Measurements from ENCODE around the gene MVK. TPM values are rescaled to one million over a fixed set of nuclear protein-coding genes. Genes with fewer than 3 reads are reported as not detected.

The MVK gene
- total and polyA plus RNA-seq, 2 donors = 7.2 to 10.4 TPM

DNA sequence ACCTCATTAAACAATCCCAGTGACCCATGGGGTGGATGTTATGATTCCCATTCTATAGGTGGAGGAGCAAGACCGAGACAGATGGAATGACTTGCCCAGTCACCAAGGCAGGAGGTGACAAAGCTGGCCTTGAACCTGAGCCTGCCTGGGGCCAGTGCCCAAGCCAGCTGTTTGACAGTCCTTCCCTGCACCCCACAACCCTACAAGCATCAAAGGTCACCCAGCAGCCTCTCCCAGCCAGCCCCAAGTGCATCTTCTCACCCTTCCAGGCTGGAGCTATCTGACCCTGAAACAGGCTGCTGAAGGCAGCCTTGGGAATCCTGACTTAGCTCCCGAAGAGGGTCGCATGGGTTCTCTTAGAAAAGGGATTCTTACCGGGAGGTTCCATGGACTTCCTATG is 20.6 kb upstream of the MVK start:
- 86% methylated on average over 4 of the region's 4 CpGs for WGBS
- H3K4me1 ChIP-seq (ENCODE audit: control insufficient read depth in 2 of 2, insufficient read depth in 2 of 2, low read length in 2 of 2) = no peaks in the 10 kb centered on the region
- peaks cover 0 to 22% of the 10 kb centered on the region in 2 donors for H3K27me3 ChIP-seq (ENCODE audit: control insufficient read depth in 2 of 2, insufficient read depth in 1 of 2, low read length in 1 of 2)
- H3K9me3 ChIP-seq (ENCODE audit: control insufficient read depth in 2 of 2, insufficient read depth in 1 of 2, low read length in 1 of 2) = no peaks in the 10 kb centered on the region
- DNase-seq (ENCODE audit: low read depth in 6 of 9, low spot score in 9 of 9) = no peak
- no peak overlapping the region for H3K4me3 ChIP-seq (ENCODE audit: low read length in 2 of 2)
- H3K36me3 ChIP-seq (ENCODE audit: control insufficient read depth in 2 of 2, insufficient read depth in 2 of 2, low read length in 1 of 2) = no peaks in the 10 kb centered on the region
- H3K27ac ChIP-seq (ENCODE audit: low read depth in 1 of 2, low read length in 1 of 2) = no peak overlapping the region

DNA sequence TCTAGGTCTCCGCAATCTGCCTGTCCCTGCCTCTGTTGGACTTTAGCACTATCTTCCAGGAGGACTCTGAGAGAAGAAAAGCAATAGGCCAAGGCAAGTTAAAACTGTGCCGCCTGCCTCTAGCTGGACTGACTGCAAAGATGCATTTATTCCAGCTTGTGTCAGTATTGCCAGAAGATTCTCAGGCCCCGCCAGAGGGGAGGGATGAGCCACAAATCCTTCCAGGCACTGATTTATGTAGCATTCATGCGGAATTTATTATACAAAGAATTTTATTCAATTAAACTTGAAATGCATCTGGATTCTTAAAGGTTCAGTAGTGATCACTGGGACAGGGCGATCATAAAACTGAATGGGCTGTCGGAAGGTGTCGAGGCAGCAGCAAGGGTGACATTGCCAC is 20.1 kb upstream of the MVK start:
- 96% methylated on average over 7 of the region's 7 CpGs for WGBS
- Histone ChIP-seq H3K27me3 (ENCODE audit: control insufficient read depth in 2 of 2, insufficient read depth in 1 of 2, low read length in 1 of 2) (peaks cover 0 to 19% of the 10 kb centered on the region in 2 donors), H3K9me3 (ENCODE audit: control insufficient read depth in 2 of 2, insufficient read depth in 1 of 2, low read length in 1 of 2) (no peaks in the 10 kb centered on the region), H3K4me1 (ENCODE audit: control insufficient read depth in 2 of 2, insufficient read depth in 2 of 2, low read length in 2 of 2) (no peaks in the 10 kb centered on the region), H3K27ac (ENCODE audit: low read depth in 1 of 2, low read length in 1 of 2) (no peak overlapping the region), H3K4me3 (ENCODE audit: low read length in 2 of 2) (no peak overlapping the region), H3K36me3 (ENCODE audit: control insufficient read depth in 2 of 2, insufficient read depth in 2 of 2, low read length in 1 of 2) (no peaks in the 10 kb centered on the region)
- no peak for DNase-seq (ENCODE audit: low read depth in 6 of 9, low spot score in 9 of 9)

DNA sequence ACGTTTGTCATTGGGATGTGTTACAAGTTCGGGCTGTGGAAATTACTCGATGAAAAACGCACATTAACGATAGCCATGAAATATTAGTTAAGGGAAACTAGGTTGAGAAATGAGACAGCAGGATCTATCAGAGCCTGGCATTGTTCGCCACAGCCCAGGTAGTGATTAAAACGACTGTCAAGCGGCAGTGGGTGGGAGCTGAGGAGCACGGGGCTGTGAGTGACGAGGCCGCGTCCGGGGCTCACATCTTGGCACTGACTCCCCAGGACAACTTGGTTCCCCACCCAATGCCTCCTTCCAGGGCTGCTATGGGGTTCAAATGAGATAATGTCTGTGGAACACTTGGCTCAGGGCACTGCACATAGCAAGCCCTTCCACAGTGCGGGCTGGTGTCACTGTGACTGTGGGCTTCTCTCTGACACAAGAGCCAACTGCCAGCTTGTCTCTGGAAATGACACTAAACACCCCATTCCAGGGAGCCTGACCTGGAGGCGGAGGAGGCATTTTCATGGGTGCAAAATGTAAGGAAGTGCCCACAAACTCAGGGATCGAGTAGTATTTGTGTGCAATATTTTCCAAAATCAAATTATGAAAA is 19.6 kb upstream of the MVK start:
- no peaks in the 10 kb centered on the region for H3K36me3 ChIP-seq (ENCODE audit: control insufficient read depth in 2 of 2, insufficient read depth in 2 of 2, low read length in 1 of 2)
- WGBS = 83% methylated on average over 16 of the region's 16 CpGs

DNA sequence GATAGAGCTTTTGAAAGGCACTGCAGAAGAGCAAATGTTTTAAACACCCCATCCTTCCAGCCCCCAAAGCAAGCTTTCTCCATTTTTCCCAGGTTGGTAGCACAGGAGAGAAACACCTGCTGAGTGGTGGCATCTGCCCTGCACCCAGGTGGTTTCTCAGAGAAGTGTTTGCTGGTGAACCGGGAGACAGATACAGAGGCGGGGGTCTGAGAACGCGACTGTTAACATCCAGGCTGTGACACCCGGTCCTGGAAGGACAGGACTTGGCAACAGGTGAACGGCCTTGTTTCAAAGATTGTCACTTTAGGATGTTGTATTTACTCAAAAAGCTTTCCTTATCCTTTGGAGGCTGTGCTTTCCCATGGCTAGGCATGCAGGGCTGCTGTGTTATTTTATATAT is 18.8 kb upstream of the MVK start:
- Histone ChIP-seq H3K4me1 (ENCODE audit: control insufficient read depth in 2 of 2, insufficient read depth in 2 of 2, low read length in 2 of 2) (no peaks in the 10 kb centered on the region), H3K4me3 (ENCODE audit: low read length in 2 of 2) (no peak overlapping the region), H3K27me3 (ENCODE audit: control insufficient read depth in 2 of 2, insufficient read depth in 1 of 2, low read length in 1 of 2) (peaks cover 0 to 14% of the 10 kb centered on the region in 2 donors), H3K27ac (ENCODE audit: low read depth in 1 of 2, low read length in 1 of 2) (no peak overlapping the region), H3K36me3 (ENCODE audit: control insufficient read depth in 2 of 2, insufficient read depth in 2 of 2, low read length in 1 of 2) (no peaks in the 10 kb centered on the region), H3K9me3 (ENCODE audit: control insufficient read depth in 2 of 2, insufficient read depth in 1 of 2, low read length in 1 of 2) (no peaks in the 10 kb centered on the region)
- DNase-seq (ENCODE audit: low read depth in 6 of 9, low spot score in 9 of 9) = no peak
- 83% methylated on average over 6 of the region's 6 CpGs for WGBS

More for the DNA sequence above, 19.6 kb upstream of the MVK start:
- no peak overlapping the region for H3K27ac ChIP-seq (ENCODE audit: low read depth in 1 of 2, low read length in 1 of 2)
- DNase-seq (ENCODE audit: low read depth in 6 of 9, low spot score in 9 of 9) = no peak
- peaks cover 0 to 15% of the 10 kb centered on the region in 2 donors for H3K27me3 ChIP-seq (ENCODE audit: control insufficient read depth in 2 of 2, insufficient read depth in 1 of 2, low read length in 1 of 2)
- H3K9me3 ChIP-seq (ENCODE audit: control insufficient read depth in 2 of 2, insufficient read depth in 1 of 2, low read length in 1 of 2) = no peaks in the 10 kb centered on the region
- no peaks in the 10 kb centered on the region for H3K4me1 ChIP-seq (ENCODE audit: control insufficient read depth in 2 of 2, insufficient read depth in 2 of 2, low read length in 2 of 2)
- H3K4me3 ChIP-seq (ENCODE audit: low read length in 2 of 2) = no peak overlapping the region

DNA sequence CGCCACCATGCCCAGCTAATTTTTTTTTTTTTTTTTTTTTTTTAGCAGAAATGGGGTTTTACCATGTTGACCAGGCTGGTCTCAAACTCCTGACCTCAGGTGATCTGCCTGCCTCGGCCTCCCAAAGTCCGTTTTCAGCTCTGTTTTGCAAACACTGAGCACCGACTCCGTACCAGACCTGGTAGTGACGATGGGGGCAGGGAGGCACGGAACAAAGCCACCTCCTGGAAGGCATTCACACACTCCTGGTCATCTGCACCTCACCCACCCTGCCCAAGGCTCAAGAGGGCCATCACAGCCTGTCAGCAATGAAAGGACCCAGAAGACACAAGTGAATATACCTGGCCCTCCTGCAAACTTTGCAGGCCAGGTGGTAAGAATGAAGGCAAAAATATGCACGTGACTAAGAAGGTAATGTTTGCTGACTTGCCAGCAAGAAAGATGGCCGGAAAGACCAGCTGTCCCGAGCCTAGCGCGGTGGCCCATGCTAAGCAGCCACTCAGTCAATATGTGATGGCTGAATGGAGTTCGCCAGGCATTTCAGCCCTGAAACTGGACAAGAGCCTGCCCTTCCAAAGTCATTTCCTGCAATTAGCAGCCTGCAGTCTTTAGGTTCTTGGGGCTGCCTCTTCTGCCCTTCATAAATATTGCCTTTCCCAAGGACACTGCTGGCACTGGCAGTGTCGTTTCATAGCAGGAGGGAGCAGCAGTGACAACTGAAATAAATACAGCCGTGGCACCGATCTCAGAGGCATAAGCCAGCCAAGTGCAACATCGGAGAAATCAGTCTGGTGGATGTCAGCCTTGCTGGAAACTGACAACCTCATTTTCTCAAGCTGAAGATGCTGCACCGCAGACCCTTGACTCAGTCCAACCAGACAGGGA is 17.9 kb upstream of the MVK start:
- Histone ChIP-seq H3K4me3 (ENCODE audit: low read length in 2 of 2) (no peak overlapping the region), H3K4me1 (ENCODE audit: control insufficient read depth in 2 of 2, insufficient read depth in 2 of 2, low read length in 2 of 2) (no peaks in the 10 kb centered on the region), H3K9me3 (ENCODE audit: control insufficient read depth in 2 of 2, insufficient read depth in 1 of 2, low read length in 1 of 2) (no peaks in the 10 kb centered on the region), H3K27me3 (ENCODE audit: control insufficient read depth in 2 of 2, insufficient read depth in 1 of 2, low read length in 1 of 2) (peaks cover 0 to 7% of the 10 kb centered on the region in 2 donors), H3K27ac (ENCODE audit: low read depth in 1 of 2, low read length in 1 of 2) (no peak overlapping the region), H3K36me3 (ENCODE audit: control insufficient read depth in 2 of 2, insufficient read depth in 2 of 2, low read length in 1 of 2) (no peaks in the 10 kb centered on the region)
- WGBS = 92% methylated on average over 18 of the region's 18 CpGs
- DNase-seq (ENCODE audit: low read depth in 6 of 9, low spot score in 9 of 9) = no peak

DNA sequence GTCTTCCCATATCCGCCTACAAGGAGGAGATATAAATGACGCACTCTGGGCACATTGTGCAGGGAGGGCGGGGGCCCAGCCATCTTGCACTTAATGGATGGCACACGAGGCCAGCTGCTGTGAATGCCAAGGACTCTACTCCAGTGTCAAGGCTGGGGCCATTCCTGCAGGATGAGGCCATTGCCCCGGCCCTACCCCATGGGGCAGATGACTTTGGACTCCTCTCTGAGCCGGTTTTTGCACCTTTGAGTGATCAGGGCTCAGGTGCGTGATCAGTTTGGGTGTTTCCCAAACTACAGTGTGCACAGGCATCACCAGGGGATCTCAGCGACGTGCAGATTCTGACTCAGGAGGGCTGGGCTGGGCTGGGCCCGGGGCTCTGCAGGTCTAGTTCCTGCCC is 16.4 kb upstream of the MVK start:
- 98% methylated on average over 10 of the region's 10 CpGs for WGBS
- Histone ChIP-seq H3K4me1 (ENCODE audit: control insufficient read depth in 2 of 2, insufficient read depth in 2 of 2, low read length in 2 of 2) (no peaks in the 10 kb centered on the region), H3K27ac (ENCODE audit: low read depth in 1 of 2, low read length in 1 of 2) (no peak overlapping the region), H3K36me3 (ENCODE audit: control insufficient read depth in 2 of 2, insufficient read depth in 2 of 2, low read length in 1 of 2) (no peaks in the 10 kb centered on the region), H3K4me3 (ENCODE audit: low read length in 2 of 2) (no peak overlapping the region), H3K9me3 (ENCODE audit: control insufficient read depth in 2 of 2, insufficient read depth in 1 of 2, low read length in 1 of 2) (peaks cover 0 to 4% of the 10 kb centered on the region in 2 donors), H3K27me3 (ENCODE audit: control insufficient read depth in 2 of 2, insufficient read depth in 1 of 2, low read length in 1 of 2) (peaks cover 0 to 5% of the 10 kb centered on the region in 2 donors)
- DNase-seq (ENCODE audit: low read depth in 6 of 9, low spot score in 9 of 9) = no peak

DNA sequence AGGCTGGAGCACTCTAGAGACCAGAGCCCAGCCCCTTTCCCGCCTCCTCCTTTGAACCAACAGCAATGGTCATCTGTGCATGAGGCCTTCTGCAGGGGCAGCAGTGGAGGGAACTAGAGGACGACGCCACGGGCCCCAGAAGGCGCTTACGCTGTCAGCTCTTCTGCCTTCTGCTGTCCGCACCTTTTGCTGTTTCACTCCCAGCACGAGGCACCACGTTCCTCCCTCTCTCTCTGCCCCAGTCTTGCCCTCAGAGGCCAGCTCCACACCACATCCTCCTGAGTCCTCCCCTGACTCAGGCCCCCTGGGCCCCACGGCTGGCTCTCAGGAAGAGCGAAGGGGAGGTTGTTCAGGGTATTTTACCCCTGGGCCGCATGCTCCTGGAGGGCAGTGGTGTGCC is 15.8 kb upstream of the MVK start:
- H3K27ac ChIP-seq (ENCODE audit: low read depth in 1 of 2, low read length in 1 of 2) = no peak overlapping the region
- WGBS = 93% methylated on average over 12 of the region's 12 CpGs
- H3K36me3 ChIP-seq (ENCODE audit: control insufficient read depth in 2 of 2, insufficient read depth in 2 of 2, low read length in 1 of 2) = peaks cover 0 to 4% of the 10 kb centered on the region in 2 donors
- no peaks in the 10 kb centered on the region for H3K4me1 ChIP-seq (ENCODE audit: control insufficient read depth in 2 of 2, insufficient read depth in 2 of 2, low read length in 2 of 2)
- H3K4me3 ChIP-seq (ENCODE audit: low read length in 2 of 2) = no peak overlapping the region
- H3K27me3 ChIP-seq (ENCODE audit: control insufficient read depth in 2 of 2, insufficient read depth in 1 of 2, low read length in 1 of 2) = peaks cover 0 to 5% of the 10 kb centered on the region in 2 donors
- H3K9me3 ChIP-seq (ENCODE audit: control insufficient read depth in 2 of 2, insufficient read depth in 1 of 2, low read length in 1 of 2) = peaks cover 0 to 4% of the 10 kb centered on the region in 2 donors
- DNase-seq (ENCODE audit: low read depth in 6 of 9, low spot score in 9 of 9) = no peak

DNA sequence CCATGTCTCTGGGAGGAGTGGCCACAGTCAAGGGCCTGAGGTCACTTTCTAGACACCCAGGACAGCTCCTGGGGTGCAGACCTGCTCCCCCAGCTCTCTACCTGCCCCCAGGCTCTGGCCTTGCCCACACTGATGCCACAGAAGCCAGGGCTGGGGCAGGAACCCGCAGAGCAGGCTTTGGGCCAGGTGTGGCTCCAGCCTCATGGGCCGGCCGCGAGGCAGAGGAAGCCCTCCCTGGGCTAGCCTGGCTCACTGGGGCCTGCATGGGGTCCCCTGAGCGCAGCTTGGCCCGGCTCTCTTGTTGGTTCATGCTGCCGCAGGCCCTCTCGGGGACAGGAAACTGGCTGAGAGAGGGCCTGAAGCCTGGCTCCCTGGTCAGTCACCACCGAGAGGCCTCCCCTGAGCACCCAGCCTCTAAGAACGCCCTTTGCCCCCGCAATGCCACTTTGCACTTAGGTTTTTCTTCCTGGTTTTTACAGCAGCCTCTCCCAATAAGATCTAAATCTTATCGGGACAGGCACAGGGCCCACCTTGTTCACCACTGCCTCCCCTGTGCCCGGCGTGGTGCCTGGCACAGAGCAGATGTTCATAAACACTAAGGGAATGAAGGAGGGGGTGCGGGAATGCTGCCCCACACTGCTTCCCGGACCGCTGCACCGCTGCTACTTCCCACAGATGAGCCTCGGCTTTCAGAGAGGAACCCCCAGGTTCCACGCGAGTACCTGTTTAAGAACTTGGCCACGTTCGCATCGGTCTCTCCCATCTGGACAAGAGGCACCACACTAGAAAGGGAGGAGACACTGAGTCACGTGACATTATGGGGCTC is 15.0 kb upstream of the MVK start:
- 92% methylated on average over 25 of the region's 25 CpGs for WGBS
- H3K27ac ChIP-seq (ENCODE audit: low read depth in 1 of 2, low read length in 1 of 2) = no peak overlapping the region
- H3K27me3 ChIP-seq (ENCODE audit: control insufficient read depth in 2 of 2, insufficient read depth in 1 of 2, low read length in 1 of 2) = peaks cover 0 to 5% of the 10 kb centered on the region in 2 donors
- H3K9me3 ChIP-seq (ENCODE audit: control insufficient read depth in 2 of 2, insufficient read depth in 1 of 2, low read length in 1 of 2) = peaks cover 0 to 4% of the 10 kb centered on the region in 2 donors
- no peaks in the 10 kb centered on the region for H3K4me1 ChIP-seq (ENCODE audit: control insufficient read depth in 2 of 2, insufficient read depth in 2 of 2, low read length in 2 of 2)
- H3K36me3 ChIP-seq (ENCODE audit: control insufficient read depth in 2 of 2, insufficient read depth in 2 of 2, low read length in 1 of 2) = peaks cover 0 to 12% of the 10 kb centered on the region in 2 donors
- no peak overlapping the region for H3K4me3 ChIP-seq (ENCODE audit: low read length in 2 of 2)
- no peak for DNase-seq (ENCODE audit: low read depth in 6 of 9, low spot score in 9 of 9)

DNA sequence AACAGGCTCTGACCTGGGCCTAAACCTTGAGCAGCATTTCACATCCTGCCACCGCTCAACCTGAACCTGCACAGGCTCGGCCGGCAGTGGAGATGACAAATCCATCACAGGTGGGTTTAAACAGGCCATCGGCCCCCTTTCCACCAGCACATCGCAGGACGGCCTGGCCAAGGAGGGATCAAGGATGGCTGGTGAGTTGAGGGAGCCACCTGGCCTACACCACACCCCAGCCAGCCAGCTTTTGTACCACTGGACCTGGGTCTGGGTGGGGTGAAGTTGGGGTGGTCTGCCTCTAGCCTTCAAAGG is 14.4 kb upstream of the MVK start:
- 86% methylated on average over 6 of the region's 6 CpGs for WGBS
- Histone ChIP-seq H3K9me3 (ENCODE audit: control insufficient read depth in 2 of 2, insufficient read depth in 1 of 2, low read length in 1 of 2) (peaks cover 0 to 4% of the 10 kb centered on the region in 2 donors), H3K4me1 (ENCODE audit: control insufficient read depth in 2 of 2, insufficient read depth in 2 of 2, low read length in 2 of 2) (no peaks in the 10 kb centered on the region), H3K27me3 (ENCODE audit: control insufficient read depth in 2 of 2, insufficient read depth in 1 of 2, low read length in 1 of 2) (no peaks in the 10 kb centered on the region), H3K36me3 (ENCODE audit: control insufficient read depth in 2 of 2, insufficient read depth in 2 of 2, low read length in 1 of 2) (peaks cover 0 to 15% of the 10 kb centered on the region in 2 donors), H3K27ac (ENCODE audit: low read depth in 1 of 2, low read length in 1 of 2) (no peak overlapping the region), H3K4me3 (ENCODE audit: low read length in 2 of 2) (no peak overlapping the region)
- no peak for DNase-seq (ENCODE audit: low read depth in 6 of 9, low spot score in 9 of 9)

Measured in thymus (tissue), 11 donors.